Midbrain (tissue), 1 donor: Measurements from ENCODE around the gene ELL2.
"Not testable (repeated sequence)": the region's sequence is repeated elsewhere in the genome, so short reads cannot be mapped to it uniquely, and the experiment has no call there.

Source experiments
- DNase-seq: peaks from one replicate; lab custom pipeline; 2025; lab: John Stamatoyannopoulos, UW

ELL2 gene

GRCh38 chr5:95930141-95930930 lies 31.3 kb downstream of the ELL2 start:
- DNase-seq = no peak

GRCh38 chr5:95928724-95929253 lies 32.9 kb downstream of the ELL2 start:
- DNase-seq = no peak

GRCh38 chr5:95927927-95928723 lies 33.5 kb downstream of the ELL2 start:
- DNase-seq = no peak

GRCh38 chr5:95927300-95927699 lies 34.4 kb downstream of the ELL2 start:
- not testable (repeated sequence) for DNase-seq

- no peak for DNase-seq
Observed at GRCh38 chr5:95925939-95926338, 35.7 kb downstream of the ELL2 start.

GRCh38 chr5:95925378-95925744 lies 36.3 kb downstream of the ELL2 start:
- DNase-seq = no peak

- DNase-seq = peak; percentile 31
Observed at GRCh38 chr5:95924720-95925377, 36.8 kb downstream of the ELL2 start.

- no peak for DNase-seq
Observed at GRCh38 chr5:95923918-95924544, 37.6 kb downstream of the ELL2 start.

- DNase-seq = no peak
Observed at GRCh38 chr5:95922798-95923197, 38.9 kb downstream of the ELL2 start.

GRCh38 chr5:95921501-95921900 lies 40.1 kb downstream of the ELL2 start:
- DNase-seq = no peak

GRCh38 chr5:95920822-95921221 lies 40.8 kb downstream of the ELL2 start:
- no peak for DNase-seq

- DNase-seq = no peak
Observed at GRCh38 chr5:95919658-95920057, 42.0 kb downstream of the ELL2 start.

- no peak for DNase-seq
Observed at GRCh38 chr5:95918421-95919006, 43.1 kb downstream of the ELL2 start.

GRCh38 chr5:95917207-95917606 lies 44.4 kb downstream of the ELL2 start:
- DNase-seq = no peak

- DNase-seq = no peak
Observed at GRCh38 chr5:95916687-95917085, 45.0 kb downstream of the ELL2 start.

- peak; percentile 29 for DNase-seq
Observed at GRCh38 chr5:95915999-95916686, 45.5 kb downstream of the ELL2 start.

GRCh38 chr5:95913663-95914062 lies 48.0 kb downstream of the ELL2 start:
- no peak for DNase-seq

GRCh38 chr5:95912029-95912428 lies 49.6 kb downstream of the ELL2 start:
- DNase-seq = no peak

GRCh38 chr5:95910521-95910920 lies 51.1 kb downstream of the ELL2 start:
- DNase-seq = no peak

- no peak for DNase-seq
Observed at GRCh38 chr5:95909738-95910137, 51.9 kb downstream of the ELL2 start.

GRCh38 chr5:95908799-95909198 lies 52.9 kb downstream of the ELL2 start:
- no peak for DNase-seq
